ENCODE measurements around the gene TTLL10.

GRCh38 chr1:1208713-1209433 is 35.2 kb downstream of the TTLL10 start:
- TF ChIP-seq POLR2A (IDR thresholded peaks at IDR 0.05; ENCODE audit: low read length) (no peak), GATA1 (IDR thresholded peaks at IDR 0.05; ENCODE audit: low read depth, low read length) (no peak)
